Calu3 (cell line): Measurements from ENCODE around the gene TPM1. TPM values are rescaled to one million over a fixed set of nuclear protein-coding genes. Genes with fewer than 3 reads are reported as not detected.

Experiments
- BruUV-seq: library from RNA; stranded (reverse); fragments of 400-500 nt; replicated peaks from 2 replicates; lab custom pipeline; 2021; lab: Mats Ljungman, UMichigan
- CTCF ChIA-PET: fragments of 300-600 bp; sonication (Branson Sonifier 250); formaldehyde crosslinking; loops from one replicate; lab custom pipeline; 2022; ENCODE audit warnings: antibody characterized with exemption; lab: Charles Lee
- DNase-seq: peaks from one replicate; pipeline ENCODE4 v3.0.0; 2022
- H3K27ac Mint-ChIP-seq: one replicate; pipeline ENCODE4 v1.8.0; 2022; ENCODE audit warnings: mixed read lengths; ENCODE audit not compliant: unreplicated experiment
- H3K27me3 Mint-ChIP-seq: one replicate; pipeline ENCODE4 v1.8.0; 2022; ENCODE audit warnings: mixed read lengths; ENCODE audit not compliant: unreplicated experiment
- H3K36me3 Mint-ChIP-seq: one replicate; pipeline ENCODE4 v1.8.0; 2022; ENCODE audit warnings: mild to moderate bottlenecking, moderate library complexity, mixed read lengths; ENCODE audit not compliant: insufficient read depth, unreplicated experiment
- H3K4me1 Mint-ChIP-seq: one replicate; pipeline ENCODE4 v1.8.0; 2022; ENCODE audit warnings: mild to moderate bottlenecking, low read depth, mixed read lengths; ENCODE audit not compliant: unreplicated experiment
- H3K4me3 Mint-ChIP-seq: one replicate; pipeline ENCODE4 v1.8.0; 2022; ENCODE audit warnings: mild to moderate bottlenecking, low read depth, moderate library complexity, mixed read lengths; ENCODE audit not compliant: unreplicated experiment
- H3K9me3 Mint-ChIP-seq: one replicate; pipeline ENCODE4 v1.8.0; 2022; ENCODE audit warnings: low read depth, mixed read lengths; ENCODE audit not compliant: unreplicated experiment
- CTCF ChIP-seq: fragments of 200-600 bp; IDR thresholded peaks from one replicate; pipeline ENCODE4 v1.8.0; 2022; ENCODE audit warnings: antibody characterized with exemption; ENCODE audit not compliant: unreplicated experiment
- intact Hi-C: fragments of 100-400 bp; cut with micrococcal nuclease; formaldehyde crosslinking; loops from one replicate; pipeline ENCODE4 v1.10.0; 2022; ENCODE audit not compliant: unreplicated experiment
- total RNA-seq: library from RNA; stranded (reverse); gene quantifications from 2 replicates; pipeline ENCODE4 v1.2.3, GENCODE V29; 2022

TPM1 gene
- total RNA-seq, 1 experiment from 2014 or later: 1,158 TPM

- Mint-ChIP-seq H3K27me3 (no peaks in the 10 kb centered on the region), H3K4me1 (peaks cover 17% of the 10 kb centered on the region), H3K27ac (no peak overlapping the region), H3K36me3 (no peaks in the 10 kb centered on the region), H3K4me3 (no peak overlapping the region), H3K9me3 (peaks cover 4% of the 10 kb centered on the region)
- TF ChIP-seq CTCF: no peak
- BruUV-seq: no TSS peak
- DNase-seq: no peak
- intact Hi-C loops: no loop called here
- CTCF ChIA-PET: no interaction called here
These were observed 67.4 kb downstream of the TPM1 start for GRCh38 chr15:63109920-63110319.

GRCh38 chr15:63110428-63111026, 68.0 kb downstream of the TPM1 start:
- CTCF ChIA-PET: interaction anchor here (0.6 to 1.0 kb wide), 2 partner anchors 253 to 368 kb away, joined by 3 to 5 read pairs; no protein-coding TSS in a partner anchor
- Mint-ChIP-seq H3K4me1 (peaks cover 17% of the 10 kb centered on the region), H3K9me3 (peaks cover 4% of the 10 kb centered on the region), H3K4me3 (no peak overlapping the region), H3K27me3 (no peaks in the 10 kb centered on the region), H3K27ac (no peak overlapping the region), H3K36me3 (no peaks in the 10 kb centered on the region)
- no peak for DNase-seq
- intact Hi-C loops: no loop called here
- TF ChIP-seq CTCF: no peak
- BruUV-seq: no TSS peak

GRCh38 chr15:63111481-63111880, 68.9 kb downstream of the TPM1 start:
- intact Hi-C loops: no loop called here
- CTCF ChIA-PET: interaction anchor here (1.0 kb wide), 1 partner anchor 254 kb away, joined by 3 read pairs; no protein-coding TSS in a partner anchor

GRCh38 chr15:63112871-63113270, 70.3 kb downstream of the TPM1 start:
- no peak for DNase-seq
- CTCF ChIA-PET: no interaction called here
- BruUV-seq: no TSS peak
- peaks cover 6% of the 10 kb centered on the region for H3K9me3 Mint-ChIP-seq
- H3K27ac Mint-ChIP-seq: no peak overlapping the region
- peaks cover 17% of the 10 kb centered on the region for H3K4me1 Mint-ChIP-seq
- TF ChIP-seq CTCF: no peak
- H3K27me3 Mint-ChIP-seq: no peaks in the 10 kb centered on the region
- H3K4me3 Mint-ChIP-seq: no peak overlapping the region
- intact Hi-C loops: no loop called here
- H3K36me3 Mint-ChIP-seq: no peaks in the 10 kb centered on the region

More at GRCh38 chr15:63111481-63111880, 68.9 kb downstream of the TPM1 start:
- no peak for DNase-seq
- no TSS peak for BruUV-seq
- H3K36me3 Mint-ChIP-seq: no peaks in the 10 kb centered on the region
- no peak overlapping the region for H3K27ac Mint-ChIP-seq
- no peak overlapping the region for H3K4me3 Mint-ChIP-seq
- no peaks in the 10 kb centered on the region for H3K27me3 Mint-ChIP-seq
- peaks cover 17% of the 10 kb centered on the region for H3K4me1 Mint-ChIP-seq
- H3K9me3 Mint-ChIP-seq: peaks cover 4% of the 10 kb centered on the region
- no peak for TF ChIP-seq CTCF
